Stimulated activated naive CD8-positive, alpha-beta T cell treated with anti-CD3 and anti-CD28 coated beads, Interleukin-15, Interleukin-2, amounts not matched to agents 100 U/mL and 50 U/mL, for 24 hours (primary cell): ENCODE data around the gene FBXL19.
"Not testable (repeated sequence)": the region's sequence is repeated elsewhere in the genome, so short reads cannot be mapped to it uniquely, and the experiment has no call there.

Source experiments
- ATAC-seq: fragments of 150-1000 bp; cut with Tn5 transposase; one replicate; pipeline ENCODE4 v1.10.0; 2021
- DNase-seq: peaks from one replicate; pipeline ENCODE4 v3.0.0; 2021

The FBXL19 gene

GRCh38 chr16:30923554-30924075 lies at the start of gene FBXL19:
TSS of gene FBXL19 (plus strand) at chr16:30923572. CDS start at chr16:30925755, 2,183 bp downstream.
- ATAC-seq: no peak
- no peak for DNase-seq

GRCh38 chr16:30874244-30874820 lies 49.0 kb upstream of the FBXL19 start:
- DNase-seq (peak; percentile 15), ATAC-seq (no peak)

- DNase-seq (peak; percentile 93), ATAC-seq (peak; percentile 93)
Measured at GRCh38 chr16:30874821-30875717, 48.3 kb upstream of the FBXL19 start.

- ATAC-seq (peak; percentile 60), DNase-seq (peak; percentile 44)
Measured at GRCh38 chr16:30875871-30876801, 47.2 kb upstream of the FBXL19 start.

GRCh38 chr16:30876867-30877266 lies 46.5 kb upstream of the FBXL19 start:
- peak; percentile 15 for DNase-seq
- no peak for ATAC-seq

GRCh38 chr16:30882429-30883310 lies 40.7 kb upstream of the FBXL19 start:
- peak; percentile 36 for ATAC-seq
- DNase-seq: no peak

- DNase-seq: no peak
- no peak for ATAC-seq
Measured at GRCh38 chr16:30884760-30885159, 38.6 kb upstream of the FBXL19 start.

GRCh38 chr16:30885196-30885595 lies 38.2 kb upstream of the FBXL19 start:
- DNase-seq (no peak), ATAC-seq (no peak)

- ATAC-seq (no peak), DNase-seq (no peak)
Measured at GRCh38 chr16:30886145-30886544, 37.2 kb upstream of the FBXL19 start.

- ATAC-seq: no peak
Measured at GRCh38 chr16:30887927-30888326, 35.4 kb upstream of the FBXL19 start.

GRCh38 chr16:30888856-30889499 lies 34.4 kb upstream of the FBXL19 start:
- no peak for ATAC-seq
- DNase-seq: no peak

More at GRCh38 chr16:30887927-30888326, 35.4 kb upstream of the FBXL19 start:
- no peak for DNase-seq

GRCh38 chr16:30889721-30890120 lies 33.7 kb upstream of the FBXL19 start:
- DNase-seq (no peak), ATAC-seq (no peak)

GRCh38 chr16:30891043-30891823 lies 32.1 kb upstream of the FBXL19 start:
- not testable (repeated sequence) for ATAC-seq, DNase-seq

GRCh38 chr16:30892670-30893416 lies 30.5 kb upstream of the FBXL19 start:
- ATAC-seq: no peak
- DNase-seq: peak; percentile 19

GRCh38 chr16:30893417-30893743 lies 30.0 kb upstream of the FBXL19 start:
- DNase-seq (peak; percentile 37), ATAC-seq (peak; percentile 4)

- DNase-seq (peak; percentile 94), ATAC-seq (peak; percentile 81)
Measured at GRCh38 chr16:30893744-30894539, 29.4 kb upstream of the FBXL19 start, which contains the start of gene BCL7C. TSS of gene BCL7C (minus strand) at chr16:30894077. CDS start at chr16:30893944, 133 bp downstream.

- ATAC-seq: no peak
- DNase-seq: no peak
Measured at GRCh38 chr16:30894540-30895368, 28.6 kb upstream of the FBXL19 start.
